Activated CD4-positive, alpha-beta T cell treated with anti-CD3 and anti-CD28 coated beads, Interleukin-10, Interleukin-2, amounts not matched to agents 100 ng/mL and 50 ng/mL, durations not matched to agents 16 hours and 8 hours (primary cell): ENCODE measurements around the gene PLA2G2D.
A peak's percentile ranks its signal among the peaks of the same experiment; 100 is the strongest.

ENCODE experiments used
- DNase-seq: peaks from one replicate; pipeline ENCODE4 v3.0.0-alpha.2; 2020

PLA2G2D gene

GRCh38 chr1:20119347-20119746, at the start of gene PLA2G2D:
Gene PLA2G2D, minus strand, starts transcription at chr1:20119536. Its CDS starts 38 bp downstream, at chr1:20119498.
- DNase-seq, result no peak

- no peak for DNase-seq
Measured at GRCh38 chr1:20168564-20169491, 49.5 kb upstream of the PLA2G2D start.

- DNase-seq, result no peak
Measured at GRCh38 chr1:20167126-20167525, 47.8 kb upstream of the PLA2G2D start.

- no peak for DNase-seq
Measured at GRCh38 chr1:20166051-20166450, 46.7 kb upstream of the PLA2G2D start.

GRCh38 chr1:20165522-20165951, 46.2 kb upstream of the PLA2G2D start:
- peak; percentile 36 for DNase-seq

- DNase-seq, result no peak
Measured at GRCh38 chr1:20164694-20165202, 45.4 kb upstream of the PLA2G2D start.

- DNase-seq, result no peak
Measured at GRCh38 chr1:20160034-20160433, 40.7 kb upstream of the PLA2G2D start.

GRCh38 chr1:20158358-20159070, 39.2 kb upstream of the PLA2G2D start:
- DNase-seq, result peak; percentile 21

- DNase-seq, result no peak
Measured at GRCh38 chr1:20154301-20154831, 35.0 kb upstream of the PLA2G2D start.

GRCh38 chr1:20153000-20153418, 33.7 kb upstream of the PLA2G2D start:
- no peak for DNase-seq

GRCh38 chr1:20152599-20152930, 33.2 kb upstream of the PLA2G2D start:
- no peak for DNase-seq

GRCh38 chr1:20151906-20152598, 32.7 kb upstream of the PLA2G2D start:
- peak; percentile 86 for DNase-seq

- no peak for DNase-seq
Measured at GRCh38 chr1:20150969-20151368, 31.6 kb upstream of the PLA2G2D start.

- DNase-seq, result no peak
Measured at GRCh38 chr1:20150326-20150705, 31.0 kb upstream of the PLA2G2D start.

GRCh38 chr1:20149601-20150325, 30.4 kb upstream of the PLA2G2D start:
- no peak for DNase-seq

- DNase-seq, result no peak
Measured at GRCh38 chr1:20148571-20149500, 29.5 kb upstream of the PLA2G2D start.

- DNase-seq, result no peak
Measured at GRCh38 chr1:20147846-20148570, 28.7 kb upstream of the PLA2G2D start.

- DNase-seq, result no peak
Measured at GRCh38 chr1:20143734-20144565, 24.6 kb upstream of the PLA2G2D start.

GRCh38 chr1:20143318-20143717, 24.0 kb upstream of the PLA2G2D start:
- DNase-seq, result no peak
